Parathyroid adenoma (tissue), 2 donors: ENCODE measurements around the gene TXLNA.

ENCODE experiments used
- H2AFZ ChIP-seq: fragments of 300-600 bp; sonication (generic); one replicate; pipeline ENCODE4 v1.7.0; 2017; ENCODE audit warnings: antibody characterized with exemption, mild to moderate bottlenecking
- H3K27ac ChIP-seq: fragments of 300-600 bp; sonication (generic); one replicate; pipeline ENCODE4 v1.7.0; 2017
- H3K27me3 ChIP-seq: fragments of 300-600 bp; sonication (generic); one replicate; pipeline ENCODE4 v1.7.0; 2017; ENCODE audit warnings: low read length; ENCODE audit not compliant: control insufficient read depth, insufficient read depth
- H3K36me3 ChIP-seq: fragments of 300-600 bp; sonication (generic); one replicate; pipeline ENCODE4 v1.7.0; 2017; ENCODE audit warnings: low read length; ENCODE audit not compliant: control insufficient read depth, insufficient read depth
- H3K4me1 ChIP-seq: fragments of 300-600 bp; sonication (generic); one replicate; pipeline ENCODE4 v1.7.0; 2017; ENCODE audit warnings: control low read depth
- H3K4me2 ChIP-seq: fragments of 300-600 bp; sonication (generic); one replicate; pipeline ENCODE4 v1.7.0; 2017; ENCODE audit warnings: low read length
- H3K4me3 ChIP-seq: fragments of 300-600 bp; sonication (generic); one replicate; pipeline ENCODE4 v1.7.0; 2017; ENCODE audit warnings: low read depth, low read length
- H3K79me2 ChIP-seq: fragments of 300-600 bp; sonication (generic); one replicate; pipeline ENCODE4 v1.7.0; 2017; ENCODE audit warnings: control low read depth
- H3K9ac ChIP-seq: fragments of 300-600 bp; sonication (generic); one replicate; pipeline ENCODE4 v1.7.0; 2017; ENCODE audit warnings: mild to moderate bottlenecking
- H3K9me3 ChIP-seq: fragments of 300-600 bp; sonication (generic); one replicate; pipeline ENCODE4 v1.7.0; 2017; ENCODE audit warnings: low read length; ENCODE audit not compliant: control insufficient read depth
- CTCF ChIP-seq: fragments of 300-600 bp; sonication (generic); IDR thresholded peaks from one replicate; pipeline ENCODE4 v1.7.0; 2017; ENCODE audit warnings: antibody characterized with exemption, mild to moderate bottlenecking
- donor health status: primary hyperparathyroidism.

Gene TXLNA

GRCh38 chr1:32208891-32209328 is 29.4 kb downstream of the TXLNA start, which contains the start of gene DCDC2B:
TSS of gene DCDC2B (plus strand) at chr1:32209089. CDS start at chr1:32209094, 5 bp downstream.
- Histone ChIP-seq H3K9me3 (no peaks in the 10 kb centered on the region), H3K4me2 (no peak within 1 kb of the TSS), H3K79me2 (no peaks in the 10 kb centered on the region), H3K4me1 (peaks cover 2% of the 10 kb centered on the region), H3K9ac (no peak within 1 kb of the TSS), H3K27me3 (no peaks in the 10 kb centered on the region), H3K4me3 (no peak within 1 kb of the TSS), H3K27ac (no peak within 1 kb of the TSS), H2AFZ (no peak within 1 kb of the TSS), H3K36me3 (no peaks in the 10 kb centered on the region)
- TF ChIP-seq CTCF, result no peak

GRCh38 chr1:32215629-32216480 is 36.4 kb downstream of the TXLNA start:
- Histone ChIP-seq H3K79me2 (no peaks in the 10 kb centered on the region), H3K9me3 (no peaks in the 10 kb centered on the region), H3K4me3 (no peak overlapping the region), H3K27ac (no peak overlapping the region), H3K36me3 (no peaks in the 10 kb centered on the region), H2AFZ (no peak overlapping the region), H3K27me3 (no peaks in the 10 kb centered on the region), H3K4me1 (peaks cover 6% of the 10 kb centered on the region), H3K9ac (no peak overlapping the region), H3K4me2 (no peak overlapping the region)
- TF ChIP-seq CTCF, result peak; percentile 46

- H3K4me1 ChIP-seq, result peaks cover 6% of the 10 kb centered on the region
- no peak overlapping the region for H2AFZ ChIP-seq
- no peak overlapping the region for H3K9ac ChIP-seq
- H3K79me2 ChIP-seq, result no peaks in the 10 kb centered on the region
- no peak overlapping the region for H3K27ac ChIP-seq
- no peaks in the 10 kb centered on the region for H3K27me3 ChIP-seq
- H3K4me2 ChIP-seq, result no peak overlapping the region
- H3K9me3 ChIP-seq, result no peaks in the 10 kb centered on the region
- no peaks in the 10 kb centered on the region for H3K36me3 ChIP-seq
- no peak overlapping the region for H3K4me3 ChIP-seq
- TF ChIP-seq CTCF, result no peak
Measured at GRCh38 chr1:32216566-32216965, 37.1 kb downstream of the TXLNA start.

- H3K4me2 ChIP-seq, result no peak overlapping the region
- peaks cover 13% of the 10 kb centered on the region for H3K4me1 ChIP-seq
- TF ChIP-seq CTCF, result no peak
- peaks cover 11% of the 10 kb centered on the region for H3K79me2 ChIP-seq
- H3K27ac ChIP-seq, result no peak overlapping the region
- no peak overlapping the region for H2AFZ ChIP-seq
- no peaks in the 10 kb centered on the region for H3K9me3 ChIP-seq
- H3K4me3 ChIP-seq, result no peak overlapping the region
- H3K27me3 ChIP-seq, result no peaks in the 10 kb centered on the region
- no peaks in the 10 kb centered on the region for H3K36me3 ChIP-seq
- H3K9ac ChIP-seq, result no peak overlapping the region
Measured at GRCh38 chr1:32219022-32219421, 39.5 kb downstream of the TXLNA start.
